Activated T-cell treated with anti-CD3 and anti-CD28 coated beads for 48 hours (primary cell): ENCODE results near the gene CTNNA3.
"Not testable (repeated sequence)": the region's sequence is repeated elsewhere in the genome, so short reads cannot be mapped to it uniquely, and the experiment has no call there.

Experiments used
- DNase-seq: peaks from one replicate; pipeline ENCODE4 v3.0.0-alpha.2; 2020; ENCODE audit warnings: low read depth

CTNNA3 gene

GRCh38 chr10:67506083-67506756, 189.8 kb downstream of the CTNNA3 start:
- DNase-seq = no peak

GRCh38 chr10:67492317-67493019, 203.5 kb downstream of the CTNNA3 start:
- no peak for DNase-seq

- no peak for DNase-seq
Observed at GRCh38 chr10:67487906-67488619, 207.9 kb downstream of the CTNNA3 start.

- DNase-seq = no peak
Observed at GRCh38 chr10:67487199-67487598, 208.8 kb downstream of the CTNNA3 start.

GRCh38 chr10:67477868-67478267, 218.1 kb downstream of the CTNNA3 start:
- DNase-seq = no peak

GRCh38 chr10:67476201-67476600, 219.8 kb downstream of the CTNNA3 start:
- no peak for DNase-seq

- no peak for DNase-seq
Observed at GRCh38 chr10:67473850-67474633, 222.0 kb downstream of the CTNNA3 start.

GRCh38 chr10:67471022-67471421, 225.0 kb downstream of the CTNNA3 start:
- no peak for DNase-seq

- no peak for DNase-seq
Observed at GRCh38 chr10:67464278-67464677, 231.7 kb downstream of the CTNNA3 start.

- no peak for DNase-seq
Observed at GRCh38 chr10:67452892-67453291, 243.1 kb downstream of the CTNNA3 start.

GRCh38 chr10:67438605-67439304, 257.2 kb downstream of the CTNNA3 start:
- DNase-seq = no peak

- no peak for DNase-seq
Observed at GRCh38 chr10:67433276-67433675, 262.7 kb downstream of the CTNNA3 start.

- DNase-seq = no peak
Observed at GRCh38 chr10:67402620-67403019, 293.4 kb downstream of the CTNNA3 start.

GRCh38 chr10:67401711-67402110, 294.3 kb downstream of the CTNNA3 start:
- DNase-seq = no peak

- not testable (repeated sequence) for DNase-seq
Observed at GRCh38 chr10:67386841-67387533, 309.0 kb downstream of the CTNNA3 start.

- DNase-seq = no peak
Observed at GRCh38 chr10:67386260-67386659, 309.7 kb downstream of the CTNNA3 start.

- DNase-seq = no peak
Observed at GRCh38 chr10:67385566-67385965, 310.4 kb downstream of the CTNNA3 start.

GRCh38 chr10:67385089-67385488, 310.9 kb downstream of the CTNNA3 start:
- DNase-seq = no peak

GRCh38 chr10:67331121-67331910, 364.7 kb downstream of the CTNNA3 start:
- no peak for DNase-seq
